HG03095 (cell line): Measurements from ENCODE around the gene NDUFB4.
"Not testable (repeated sequence)": the region's sequence is repeated elsewhere in the genome, so short reads cannot be mapped to it uniquely, and the experiment has no call there.

Source experiments
- ATAC-seq: cut with Tn5 transposase; IDR thresholded peaks from one replicate; pipeline ENCODE4 v1.9.1; 2021; ENCODE audit warnings: moderate library complexity; ENCODE audit not compliant: unreplicated experiment

NDUFB4 gene

GRCh38 chr3:120636795-120637401 lies 40.8 kb downstream of the NDUFB4 start:
- ATAC-seq = no peak

GRCh38 chr3:120637851-120638559 lies 41.9 kb downstream of the NDUFB4 start:
- ATAC-seq = no peak

- ATAC-seq = not testable (repeated sequence)
These were observed 42.7 kb downstream of the NDUFB4 start for GRCh38 chr3:120638820-120639219.

- no peak for ATAC-seq
These were observed 44.1 kb downstream of the NDUFB4 start for GRCh38 chr3:120640231-120640630.

GRCh38 chr3:120641696-120642246 lies 45.6 kb downstream of the NDUFB4 start:
- ATAC-seq = no peak

- no peak for ATAC-seq
These were observed 46.3 kb downstream of the NDUFB4 start for GRCh38 chr3:120642368-120642948.

- no peak for ATAC-seq
These were observed 49.1 kb downstream of the NDUFB4 start for GRCh38 chr3:120645083-120645845.

- ATAC-seq = no peak
These were observed 50.8 kb downstream of the NDUFB4 start for GRCh38 chr3:120646771-120647432.

GRCh38 chr3:120648290-120648689 lies 52.2 kb downstream of the NDUFB4 start:
- no peak for ATAC-seq

GRCh38 chr3:120649830-120650233 lies 53.7 kb downstream of the NDUFB4 start:
- no peak for ATAC-seq

GRCh38 chr3:120650311-120650710 lies 54.2 kb downstream of the NDUFB4 start:
- no peak for ATAC-seq
